ENCODE data around the gene MITF.

DNA sequence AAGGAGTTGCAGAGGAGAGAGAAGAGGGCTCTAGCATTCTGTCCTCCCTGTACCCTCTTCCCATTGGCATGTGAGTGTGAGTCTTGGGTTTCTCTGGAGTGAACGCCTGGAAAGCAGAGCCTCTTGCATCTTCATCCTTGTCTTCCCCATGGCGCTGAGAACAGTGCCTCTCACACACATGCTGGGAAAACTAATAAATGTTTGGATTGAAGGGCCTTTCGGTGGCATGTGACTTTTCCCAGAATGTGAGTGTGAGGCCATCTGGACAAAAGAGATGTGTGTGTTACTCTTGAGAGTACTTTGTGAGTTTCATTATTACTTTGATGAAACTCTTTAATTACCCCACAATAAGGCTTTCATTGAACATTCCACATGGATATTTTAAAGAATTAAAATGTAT lies 122.3 kb downstream of the MITF start:
- TF ChIP-seq, protein P1, sequence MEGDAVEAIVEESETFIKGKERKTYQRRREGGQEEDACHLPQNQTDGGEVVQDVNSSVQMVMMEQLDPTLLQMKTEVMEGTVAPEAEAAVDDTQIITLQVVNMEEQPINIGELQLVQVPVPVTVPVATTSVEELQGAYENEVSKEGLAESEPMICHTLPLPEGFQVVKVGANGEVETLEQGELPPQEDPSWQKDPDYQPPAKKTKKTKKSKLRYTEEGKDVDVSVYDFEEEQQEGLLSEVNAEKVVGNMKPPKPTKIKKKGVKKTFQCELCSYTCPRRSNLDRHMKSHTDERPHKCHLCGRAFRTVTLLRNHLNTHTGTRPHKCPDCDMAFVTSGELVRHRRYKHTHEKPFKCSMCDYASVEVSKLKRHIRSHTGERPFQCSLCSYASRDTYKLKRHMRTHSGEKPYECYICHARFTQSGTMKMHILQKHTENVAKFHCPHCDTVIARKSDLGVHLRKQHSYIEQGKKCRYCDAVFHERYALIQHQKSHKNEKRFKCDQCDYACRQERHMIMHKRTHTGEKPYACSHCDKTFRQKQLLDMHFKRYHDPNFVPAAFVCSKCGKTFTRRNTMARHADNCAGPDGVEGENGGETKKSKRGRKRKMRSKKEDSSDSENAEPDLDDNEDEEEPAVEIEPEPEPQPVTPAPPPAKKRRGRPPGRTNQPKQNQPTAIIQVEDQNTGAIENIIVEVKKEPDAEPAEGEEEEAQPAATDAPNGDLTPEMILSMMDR (IDR thresholded peaks at IDR 0.05) = no peak
- no peak for TF ChIP-seq POLR2A (IDR thresholded peaks at IDR 0.05)

Data from esophagus squamous epithelium (tissue), 4 donors.